Uterus (tissue), 4 donors: Measurements from ENCODE around the gene PTPRE. TPM values are rescaled to one million over a fixed set of nuclear protein-coding genes. Genes with fewer than 3 reads are reported as not detected.

ENCODE experiments used
- DNase-seq, 2 donors: peaks; one replicate each; pipeline ENCODE4 v3.0.0-alpha.2; 2019 to 2020
- H3K27ac ChIP-seq, 2 donors: fragments of 200-600 bp; sonication (generic); 1 replicate in 1 of 2; 2 replicates in 1 of 2; pipeline ENCODE4 v1.5.1; 2016 to 2018
- H3K27me3 ChIP-seq, 2 donors: fragments of 200-600 bp; sonication (generic); one replicate each; pipeline ENCODE4 v1.5.1; 2018 to 2019; ENCODE audit warnings: control low read depth in 1 of 2
- H3K36me3 ChIP-seq, 2 donors: fragments of 200-600 bp; sonication (generic); one replicate each; pipeline ENCODE4 v1.5.1; 2019; ENCODE audit warnings: control low read depth in 1 of 2
- H3K4me1 ChIP-seq, 2 donors: fragments of 200-600 bp; sonication (generic); one replicate each; pipeline ENCODE4 v1.5.1; 2018 to 2019; ENCODE audit warnings: control low read depth in 1 of 2
- H3K4me3 ChIP-seq, 2 donors: fragments of 200-600 bp; sonication (generic); 1 replicate in 1 of 2; 2 replicates in 1 of 2; pipeline ENCODE4 v1.5.1; 2018 to 2019; ENCODE audit warnings: mild to moderate bottlenecking in 1 of 2
- H3K9me3 ChIP-seq, 2 donors: fragments of 200-600 bp; sonication (generic); one replicate each; pipeline ENCODE4 v1.5.1; 2019; ENCODE audit warnings: control low read depth in 1 of 2
- POLR2A ChIP-seq, 2 donors: fragments of 450-650 bp; IDR thresholded peaks; one replicate each; pipeline ENCODE4 v1.6.1; 2016; ENCODE audit warnings: antibody characterized with exemption in 2 of 2, mild to moderate bottlenecking in 1 of 2, moderate library complexity in 1 of 2
- intact Hi-C: fragments of 100-400 bp; cut with DNase I; formaldehyde crosslinking; loops from one replicate; pipeline ENCODE4 v1.15.1; 2023; ENCODE audit warnings: low total_unique reads
- total RNA-seq, 4 donors: library from RNA; depleted of rRNA in 3 of 4; stranded (reverse); fragments of >200 nt in 3 of 4; gene quantifications; one replicate each; pipeline versions ENCODE4 v1.1.0 to v1.2.4, GENCODE V29; 2014 to 2023
- TF ChIP-seq, protein P1 (sequence below), 4 experiments: fragments of 200-600 bp in 2 of 4; fragments of 450-650 bp in 2 of 4; sonication (generic) in 2 of 4; IDR thresholded peaks; one replicate each; pipeline ENCODE4 v1.5.1; 2016 to 2019; ENCODE audit warnings: antibody characterized with exemption in 4 of 4, mild to moderate bottlenecking in 2 of 4, moderate library complexity in 1 of 4
- donor health status: DM: yes; HTN: yes; CAD: no.

The PTPRE gene
- total RNA-seq, 4 donors from 2014 or later, result 9.4 to 18.9 (median 16.3) TPM

DNA sequence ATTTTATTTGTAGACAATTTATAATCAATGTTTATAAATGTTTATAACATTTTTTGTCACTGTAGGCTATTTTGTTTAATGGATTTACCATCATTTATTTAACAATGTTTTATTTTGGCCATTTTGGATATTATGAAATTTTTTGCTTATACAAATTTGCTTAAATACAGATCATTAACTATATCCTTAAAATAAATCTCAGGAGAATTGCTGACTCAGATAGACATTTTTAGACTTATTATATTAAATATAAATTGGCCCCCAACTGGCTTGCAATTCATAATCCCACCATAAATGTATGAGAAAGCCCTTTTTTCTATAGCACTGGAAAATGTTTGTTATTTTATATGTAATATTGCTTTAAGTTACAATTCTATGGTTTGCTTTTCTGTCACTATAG lies 10.3 kb upstream of the PTPRE start:
- DNase-seq, result no peak
- H3K36me3 ChIP-seq, result no peaks in the 10 kb centered on the region
- H3K27me3 ChIP-seq, result no peaks in the 10 kb centered on the region
- H3K4me3 ChIP-seq, result no peak overlapping the region
- intact Hi-C loops, result no loop called here
- H3K27ac ChIP-seq, result no peak overlapping the region
- no peak for TF ChIP-seq POLR2A (IDR thresholded peaks at IDR 0.05)
- TF ChIP-seq, protein P1, sequence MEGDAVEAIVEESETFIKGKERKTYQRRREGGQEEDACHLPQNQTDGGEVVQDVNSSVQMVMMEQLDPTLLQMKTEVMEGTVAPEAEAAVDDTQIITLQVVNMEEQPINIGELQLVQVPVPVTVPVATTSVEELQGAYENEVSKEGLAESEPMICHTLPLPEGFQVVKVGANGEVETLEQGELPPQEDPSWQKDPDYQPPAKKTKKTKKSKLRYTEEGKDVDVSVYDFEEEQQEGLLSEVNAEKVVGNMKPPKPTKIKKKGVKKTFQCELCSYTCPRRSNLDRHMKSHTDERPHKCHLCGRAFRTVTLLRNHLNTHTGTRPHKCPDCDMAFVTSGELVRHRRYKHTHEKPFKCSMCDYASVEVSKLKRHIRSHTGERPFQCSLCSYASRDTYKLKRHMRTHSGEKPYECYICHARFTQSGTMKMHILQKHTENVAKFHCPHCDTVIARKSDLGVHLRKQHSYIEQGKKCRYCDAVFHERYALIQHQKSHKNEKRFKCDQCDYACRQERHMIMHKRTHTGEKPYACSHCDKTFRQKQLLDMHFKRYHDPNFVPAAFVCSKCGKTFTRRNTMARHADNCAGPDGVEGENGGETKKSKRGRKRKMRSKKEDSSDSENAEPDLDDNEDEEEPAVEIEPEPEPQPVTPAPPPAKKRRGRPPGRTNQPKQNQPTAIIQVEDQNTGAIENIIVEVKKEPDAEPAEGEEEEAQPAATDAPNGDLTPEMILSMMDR (IDR thresholded peaks at IDR 0.05), result no peak
- H3K4me1 ChIP-seq, result no peaks in the 10 kb centered on the region
- H3K9me3 ChIP-seq, result peaks cover 0 to 2% of the 10 kb centered on the region in 2 donors

DNA sequence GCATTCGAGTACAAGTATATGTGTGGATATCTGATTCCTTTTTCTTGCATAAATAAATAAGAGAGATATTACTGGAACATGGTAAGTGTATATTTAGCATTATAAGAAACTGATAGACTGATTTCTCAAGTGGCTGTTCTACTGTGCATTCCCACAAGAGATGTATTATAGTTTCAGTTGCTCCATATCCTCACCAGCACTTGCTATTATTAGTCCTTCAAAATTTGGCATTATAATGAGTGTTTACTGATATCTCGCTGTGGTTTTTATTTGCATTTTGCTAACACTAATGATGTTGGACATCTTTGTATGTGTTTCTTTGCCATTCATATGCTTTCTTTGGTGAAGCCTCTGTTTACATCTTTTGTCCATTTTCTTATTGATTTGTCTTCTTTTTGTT lies 9.7 kb upstream of the PTPRE start:
- Histone ChIP-seq H3K27ac (no peak overlapping the region), H3K4me1 (no peaks in the 10 kb centered on the region), H3K36me3 (no peaks in the 10 kb centered on the region), H3K9me3 (peaks cover 0 to 2% of the 10 kb centered on the region in 2 donors), H3K4me3 (no peak overlapping the region), H3K27me3 (no peaks in the 10 kb centered on the region)
- intact Hi-C loops, result no loop called here
- DNase-seq, result no peak
- TF ChIP-seq, protein P1 (IDR thresholded peaks at IDR 0.05), result no peak
- no peak for TF ChIP-seq POLR2A (IDR thresholded peaks at IDR 0.05)

DNA sequence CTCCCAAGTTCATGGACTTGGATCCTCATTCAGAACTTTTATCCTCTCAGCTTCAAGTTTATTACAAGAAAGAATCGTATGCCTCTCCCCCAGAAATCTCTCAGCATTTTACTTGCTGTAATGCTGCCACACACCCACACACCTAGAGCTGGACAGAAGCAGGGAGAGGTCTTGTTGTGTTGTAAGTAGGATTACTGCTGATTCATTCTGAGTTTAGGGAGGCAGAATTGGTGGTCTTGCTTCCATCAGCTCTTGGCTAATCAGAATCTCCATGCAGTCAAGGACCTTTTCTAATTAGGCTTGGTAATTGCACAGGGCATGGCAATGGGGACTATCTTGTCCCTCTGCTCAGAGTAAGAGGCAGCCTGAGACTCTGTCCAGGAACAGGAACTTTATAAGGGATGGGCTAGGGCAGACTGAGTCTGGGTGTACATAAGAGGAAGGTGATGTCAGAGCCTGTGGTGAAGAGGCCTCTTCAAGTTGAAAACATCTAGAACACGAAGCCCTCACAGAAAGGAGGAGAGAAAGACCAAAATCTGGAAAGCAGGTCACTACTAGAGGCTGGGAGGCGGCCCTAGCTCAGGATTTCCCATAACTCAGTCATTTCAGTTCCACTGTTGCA lies 7.0 kb upstream of the PTPRE start:
- Histone ChIP-seq H3K4me3 (no peak overlapping the region), H3K27me3 (no peaks in the 10 kb centered on the region), H3K27ac (no peak overlapping the region), H3K4me1 (no peaks in the 10 kb centered on the region), H3K9me3 (peaks cover 0 to 2% of the 10 kb centered on the region in 2 donors), H3K36me3 (no peaks in the 10 kb centered on the region)
- DNase-seq, result no peak
- TF ChIP-seq, protein P1 (IDR thresholded peaks at IDR 0.05), result no peak
- TF ChIP-seq POLR2A (IDR thresholded peaks at IDR 0.05), result no peak
- intact Hi-C loops, result no loop called here

DNA sequence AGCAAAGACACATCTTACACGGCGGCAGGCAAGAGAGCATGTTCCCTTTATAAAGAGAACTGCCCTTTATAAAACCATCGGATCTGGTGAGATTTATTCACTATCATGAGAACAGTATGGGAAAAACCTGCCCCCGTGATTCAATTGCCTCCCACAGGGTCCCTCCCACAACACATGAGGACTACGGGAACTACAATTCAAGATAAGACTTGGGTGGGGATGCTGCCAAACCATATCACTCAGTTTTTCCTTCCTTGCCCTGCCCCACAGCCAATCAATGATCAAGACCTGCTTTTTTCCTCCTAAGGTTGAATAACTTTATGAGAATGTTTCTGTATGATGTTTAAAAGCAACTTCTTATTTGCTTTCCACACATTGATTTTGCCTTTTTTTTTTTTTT lies 3.1 kb upstream of the PTPRE start:
- DNase-seq, result no peak
- TF ChIP-seq, protein P1 (IDR thresholded peaks at IDR 0.05), result no peak
- no peak for TF ChIP-seq POLR2A (IDR thresholded peaks at IDR 0.05)
- H3K27me3 ChIP-seq, result no peaks in the 10 kb centered on the region
- no peaks in the 10 kb centered on the region for H3K4me1 ChIP-seq
- no peaks in the 10 kb centered on the region for H3K36me3 ChIP-seq
- intact Hi-C loops, result no loop called here
- H3K4me3 ChIP-seq, result no peak overlapping the region
- H3K27ac ChIP-seq, result no peak overlapping the region
- H3K9me3 ChIP-seq, result no peaks in the 10 kb centered on the region

DNA sequence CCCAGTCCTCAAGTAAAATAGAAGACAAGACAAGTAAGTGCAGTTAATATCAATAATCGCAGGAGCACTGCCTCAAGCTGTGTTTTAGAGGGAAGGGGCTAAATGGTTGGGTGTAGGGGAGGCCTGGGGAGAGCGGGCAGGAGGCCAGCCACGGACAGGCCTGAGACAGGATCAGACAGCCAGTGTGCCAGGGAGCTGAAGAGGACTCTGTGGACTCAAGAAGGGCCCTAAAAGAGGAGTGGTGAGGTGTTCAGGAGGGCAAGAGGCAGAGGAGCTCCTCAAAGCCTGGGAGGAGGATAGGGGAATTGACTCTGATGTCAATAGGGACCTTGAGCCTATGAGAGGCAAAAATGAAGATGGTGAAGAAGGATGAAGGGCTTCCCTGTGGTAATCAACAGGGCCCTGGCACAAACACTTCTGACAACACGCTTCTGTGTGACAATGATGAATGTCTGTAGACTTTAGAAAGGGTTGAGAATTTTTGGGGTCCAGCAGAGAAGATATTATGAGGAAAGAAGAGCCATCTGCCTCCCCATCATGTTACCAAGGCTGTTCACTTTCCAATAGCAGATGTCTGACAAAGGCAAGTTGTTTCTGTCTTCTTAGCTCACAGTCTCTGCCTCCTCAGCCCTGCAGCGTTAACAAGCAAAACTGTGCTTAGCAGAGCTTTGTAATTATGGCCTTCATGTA lies 2.4 kb upstream of the PTPRE start:
- no peak overlapping the region for H3K27ac ChIP-seq
- H3K9me3 ChIP-seq, result no peaks in the 10 kb centered on the region
- TF ChIP-seq, protein P1 (IDR thresholded peaks at IDR 0.05), result no peak
- TF ChIP-seq POLR2A (IDR thresholded peaks at IDR 0.05), result no peak
- DNase-seq, result no peak
- H3K4me1 ChIP-seq, result no peaks in the 10 kb centered on the region
- no peaks in the 10 kb centered on the region for H3K27me3 ChIP-seq
- intact Hi-C loops, result no loop called here
- no peak overlapping the region for H3K4me3 ChIP-seq
- H3K36me3 ChIP-seq, result no peaks in the 10 kb centered on the region
